HEK293 (cell line): ENCODE measurements around the gene RASSF8.

Experiments used
- CTCF ChIA-PET: fragments of 350-600 bp; formaldehyde crosslinking; extraction: SDS; loops from one replicate; lab custom pipeline; 2021; ENCODE audit warnings: antibody characterized with exemption; lab: Yijun Ruan, JAX
- POLR2A ChIA-PET: fragments of 300-600 bp; formaldehyde crosslinking; extraction: SDS; loops from one replicate; lab custom pipeline; 2020; ENCODE audit warnings: antibody characterized with exemption, inconsistent platforms; lab: Yijun Ruan, JAX
- H3K27ac ChIP-seq: fragments of 200-500 bp; sonication (Bioruptor generic); 2 replicates; pipeline ENCODE4 v1.5.1; 2014; ENCODE audit warnings: low read depth, low read length, control low read depth, inconsistent platforms; ENCODE audit errors: extremely low read depth
- H3K36me3 ChIP-seq, 2 experiments: fragments of 200-500 bp in 1 of 2; sonication (Bioruptor generic) in 1 of 2; 1 replicate in 1 of 2; 2 replicates in 1 of 2; pipeline ENCODE4 v1.5.1; 2014 to 2017; ENCODE audit warnings: inconsistent platforms in 2 of 2, low read length in 2 of 2; ENCODE audit not compliant: control insufficient read depth in 2 of 2, insufficient read depth in 1 of 2
- H3K4me1 ChIP-seq: fragments of 200-500 bp; sonication (Bioruptor generic); 2 replicates; pipeline ENCODE4 v1.5.1; 2014; ENCODE audit warnings: mild to moderate bottlenecking, low read length, inconsistent platforms; ENCODE audit not compliant: control insufficient read depth, insufficient read depth
- H3K4me3 ChIP-seq: 2 replicates; pipeline ENCODE4 v1.5.1; 2011; ENCODE audit warnings: low read depth, mild to moderate bottlenecking, control low read depth, low read length, moderate library complexity
- H3K9me3 ChIP-seq: fragments of 200-500 bp; sonication (Bioruptor generic); 2 replicates; pipeline ENCODE4 v1.5.1; 2014; ENCODE audit warnings: low read depth, low read length, inconsistent platforms; ENCODE audit not compliant: control insufficient read depth, insufficient read depth
- GLI2 ChIP-seq: fragments of 450-650 bp; formaldehyde crosslinking; IDR thresholded peaks from 2 replicates; pipeline ENCODE4; 2017; ENCODE audit warnings: missing biosample characterization, missing genetic modification characterization, low read depth, borderline replicate concordance
- KLF9 ChIP-seq: fragments of 450-650 bp; formaldehyde crosslinking; IDR thresholded peaks from 2 replicates; pipeline ENCODE4 v1.5.1; 2016; ENCODE audit warnings: missing biosample characterization, missing genetic modification characterization, low read depth
- MYNN ChIP-seq: fragments of 450-650 bp; formaldehyde crosslinking; IDR thresholded peaks from 2 replicates; pipeline ENCODE4 v1.5.1; 2016; ENCODE audit warnings: missing biosample characterization, missing genetic modification characterization, borderline replicate concordance
- PRDM2 ChIP-seq: fragments of 450-650 bp; formaldehyde crosslinking; IDR thresholded peaks from 2 replicates; pipeline ENCODE4 v1.5.1; 2016; ENCODE audit warnings: missing biosample characterization, missing genetic modification characterization, borderline replicate concordance
- SETDB1 ChIP-seq: IDR thresholded peaks from one replicate; pipeline ENCODE4 v1.6.1; 2017; ENCODE audit warnings: mild to moderate bottlenecking, low read length, moderate library complexity, mixed read lengths; ENCODE audit not compliant: insufficient read length
- YY1 ChIP-seq: fragments of 450-650 bp; formaldehyde crosslinking; IDR thresholded peaks from 2 replicates; pipeline ENCODE4 v1.5.1; 2018; ENCODE audit warnings: missing biosample characterization, missing genetic modification characterization
- ZBTB1 ChIP-seq: fragments of 450-650 bp; formaldehyde crosslinking; IDR thresholded peaks from 2 replicates; pipeline ENCODE4 v1.5.1; 2016; ENCODE audit warnings: missing biosample characterization, missing genetic modification characterization
- ZNF114 ChIP-seq: fragments of 450-650 bp; formaldehyde crosslinking; IDR thresholded peaks from 2 replicates; pipeline ENCODE4 v1.5.0; 2017; ENCODE audit warnings: missing biosample characterization, missing genetic modification characterization
- ZNF548 ChIP-seq: fragments of 450-650 bp; formaldehyde crosslinking; IDR thresholded peaks from 2 replicates; pipeline ENCODE4 v1.5.1; 2016; ENCODE audit warnings: missing biosample characterization, missing genetic modification characterization
- ZNF560 ChIP-seq: fragments of 450-650 bp; formaldehyde crosslinking; IDR thresholded peaks from 2 replicates; pipeline ENCODE4 v1.5.1; 2017; ENCODE audit warnings: missing biosample characterization, missing genetic modification characterization, borderline replicate concordance
- ZNF660 ChIP-seq: fragments of 450-650 bp; IDR thresholded peaks from 2 replicates; pipeline ENCODE4 v1.5.1; 2018; ENCODE audit warnings: missing biosample characterization, mild to moderate bottlenecking, missing genetic modification characterization
- ZNF701 ChIP-seq: fragments of 450-650 bp; formaldehyde crosslinking; IDR thresholded peaks from 2 replicates; pipeline ENCODE4 v1.5.1; 2016; ENCODE audit warnings: missing biosample characterization, missing genetic modification characterization
- ZNF791 ChIP-seq: fragments of 450-650 bp; formaldehyde crosslinking; IDR thresholded peaks from 2 replicates; pipeline ENCODE4 v1.5.1; 2016; ENCODE audit warnings: missing biosample characterization, missing genetic modification characterization
- TF ChIP-seq, protein P1 (sequence below): fragments of 450-650 bp; IDR thresholded peaks from 2 replicates; pipeline ENCODE4 v1.5.1; 2018; ENCODE audit warnings: missing biosample characterization, missing genetic modification characterization

The RASSF8 gene

DNA sequence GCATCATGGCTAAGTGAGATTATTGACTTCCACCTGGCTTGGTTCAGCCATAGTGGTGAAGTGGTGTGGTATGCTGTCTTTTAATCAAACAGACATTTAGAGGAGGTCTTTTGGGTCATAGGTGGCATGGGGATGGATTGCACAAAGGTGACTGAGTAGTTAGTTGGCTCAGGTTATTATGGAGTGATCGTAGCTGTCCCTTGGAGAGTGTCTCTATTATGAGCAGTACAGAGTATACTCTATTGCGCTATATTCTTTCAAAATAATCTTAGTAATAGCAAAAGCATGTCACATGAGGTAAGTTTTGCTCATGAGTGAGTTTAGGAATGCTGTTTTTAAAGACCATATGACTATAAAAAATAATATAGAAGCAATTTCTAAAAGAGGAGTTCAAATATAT, 60.4 kb downstream of the RASSF8 start:
- Histone ChIP-seq H3K9me3 (no peaks in the 10 kb centered on the region), H3K4me1 (peaks cover 8% of the 10 kb centered on the region), H3K4me3 (no peak overlapping the region)
- ChIA-PET CTCF (interaction anchor here (3.6 kb wide), 1 partner anchor 9 kb away, joined by 20 read pairs; no protein-coding TSS in a partner anchor), POLR2A (no interaction called here)
- TF ChIP-seq ZBTB1 (tag by site-specific recombination) (no peak), ZNF114 (no peak), GLI2 (tag by site-specific recombination) (no peak), ZNF548 (tag by site-specific recombination) (no peak), MYNN (tag by site-specific recombination) (no peak), YY1 (tag by site-specific recombination) (no peak), ZNF701 (no peak), SETDB1 (no peak), PRDM2 (tag by site-specific recombination) (no peak), ZNF791 (no peak), ZNF560 (no peak)
- TF ChIP-seq, protein P1, sequence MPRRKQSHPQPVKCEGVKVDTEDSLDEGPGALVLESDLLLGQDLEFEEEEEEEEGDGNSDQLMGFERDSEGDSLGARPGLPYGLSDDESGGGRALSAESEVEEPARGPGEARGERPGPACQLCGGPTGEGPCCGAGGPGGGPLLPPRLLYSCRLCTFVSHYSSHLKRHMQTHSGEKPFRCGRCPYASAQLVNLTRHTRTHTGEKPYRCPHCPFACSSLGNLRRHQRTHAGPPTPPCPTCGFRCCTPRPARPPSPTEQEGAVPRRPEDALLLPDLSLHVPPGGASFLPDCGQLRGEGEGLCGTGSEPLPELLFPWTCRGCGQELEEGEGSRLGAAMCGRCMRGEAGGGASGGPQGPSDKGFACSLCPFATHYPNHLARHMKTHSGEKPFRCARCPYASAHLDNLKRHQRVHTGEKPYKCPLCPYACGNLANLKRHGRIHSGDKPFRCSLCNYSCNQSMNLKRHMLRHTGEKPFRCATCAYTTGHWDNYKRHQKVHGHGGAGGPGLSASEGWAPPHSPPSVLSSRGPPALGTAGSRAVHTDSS (tag by site-specific recombination) = no peak
- TF ChIP-seq, all 188 proteins: peak for 0
- H3K36me3 ChIP-seq = no peaks in the 10 kb centered on the region
- H3K27ac ChIP-seq = no peak overlapping the region

GRCh38 chr12:26021534-26021933, 63.1 kb downstream of the RASSF8 start:
- Histone ChIP-seq H3K4me3 (no peak overlapping the region), H3K4me1 (0 out of 2 replicates have a peak, but pooled peaks cover 2% of the 10 kb centered on the region)
- no peak for TF ChIP-seq KLF9 (tag by site-specific recombination)
- TF ChIP-seq, all 188 proteins: peak for 0
- Histone ChIP-seq H3K27ac (no peak overlapping the region), H3K9me3 (no peaks in the 10 kb centered on the region), H3K36me3 (no peaks in the 10 kb centered on the region)
- ChIA-PET POLR2A (no interaction called here), CTCF (interaction anchor here (0.6 to 1.5 kb wide), 6 partner anchors 8 to 586 kb away, joined by 3 to 9 read pairs (median 4); partner anchors contain the start of gene RASSF8)

- ChIA-PET CTCF (interaction anchor here (0.6 kb wide), 1 partner anchor 272 kb away, joined by 4 read pairs; no protein-coding TSS in a partner anchor), POLR2A (no interaction called here)
- no peak for TF ChIP-seq ZNF660 (tag by site-specific recombination)
- Histone ChIP-seq H3K4me1 (peaks cover 2% of the 10 kb centered on the region; the same call in 1 of the 2 replicates), H3K9me3 (no peaks in the 10 kb centered on the region), H3K36me3 (no peaks in the 10 kb centered on the region), H3K4me3 (no peak overlapping the region), H3K27ac (no peak overlapping the region)
These were observed 63.6 kb downstream of the RASSF8 start for GRCh38 chr12:26022043-26022442.
